T-cell (primary cell): ENCODE results near the gene XCL2. TPM values are rescaled to one million over a fixed set of nuclear protein-coding genes. Genes with fewer than 3 reads are reported as not detected.
"Not testable (repeated sequence)": the region's sequence is repeated elsewhere in the genome, so short reads cannot be mapped to it uniquely, and the experiment has no call there.

Experiments
- ATAC-seq, 4 experiments: fragments of 200-7000 bp in 3 of 4; fragments of 150-1000 bp in 1 of 4; cut with Tn5 transposase; replicated peaks in 1 of 4; 1 replicate in 3 of 4; 2 replicates in 1 of 4; pipeline ENCODE4 v1.10.0; 2021; ENCODE audit warnings: moderate library complexity in 3 of 4, mild to moderate bottlenecking in 2 of 4, moderate number of reproducible peaks in 1 of 4
- CTCF ChIA-PET, 2 donors: fragments of 300-600 bp; sonication (Branson Sonifier 250); formaldehyde crosslinking; loops; one replicate each; lab custom pipeline; 2022; ENCODE audit warnings: antibody characterized with exemption in 2 of 2; lab: Charles Lee
- POLR2A ChIA-PET, 2 donors: fragments of 300-600 bp; sonication (Branson Sonifier 250); formaldehyde crosslinking; loops; one replicate each; lab custom pipeline; 2022; ENCODE audit warnings: antibody characterized with exemption in 2 of 2; lab: Charles Lee
- DNase-seq, 35 experiments: peaks; one replicate each; pipeline versions ENCODE4 v3.0.0 to v3.0.0-alpha.2; 2013 to 2023
- H3K27ac ChIP-seq: one replicate; pipeline ENCODE4 v1.5.1; 2013; ENCODE audit warnings: low read length
- H3K27me3 ChIP-seq, 2 experiments: replicated peaks in 1 of 2; 1 replicate in 1 of 2; 2 replicates in 1 of 2; pipeline versions ENCODE4 v1.6.1 to v1.7.0; 2013; ENCODE audit warnings: low read length in 1 of 2, mixed read lengths in 1 of 2; ENCODE audit not compliant: control insufficient read depth in 2 of 2, insufficient read depth in 2 of 2; ENCODE audit errors: extremely low read depth in 1 of 2
- H3K36me3 ChIP-seq, 2 donors: 1 replicate in 1 of 2; 2 replicates in 1 of 2; pipeline versions ENCODE4 v1.6.1 to v1.7.0; 2013; ENCODE audit warnings: low read length in 1 of 2; ENCODE audit not compliant: control insufficient read depth in 2 of 2, insufficient read depth in 1 of 2; ENCODE audit errors: extremely low read depth in 1 of 2
- H3K4me1 ChIP-seq, 2 experiments: 1 replicate in 1 of 2; 2 replicates in 1 of 2; pipeline versions ENCODE4 v1.6.1 to v1.7.0; 2013; ENCODE audit warnings: low read length in 2 of 2, mixed read lengths in 1 of 2; ENCODE audit not compliant: insufficient read depth in 2 of 2, control insufficient read depth in 1 of 2; ENCODE audit errors: extremely low read depth in 1 of 2
- H3K4me3 ChIP-seq, 2 donors: 1 replicate in 1 of 2; 2 replicates in 1 of 2; pipeline versions ENCODE4 v1.5.1 to v1.7.0; 2013; ENCODE audit warnings: mild to moderate bottlenecking in 2 of 2, low read length in 1 of 2, moderate library complexity in 1 of 2; ENCODE audit not compliant: control insufficient read depth in 1 of 2; ENCODE audit errors: extremely low read depth in 1 of 2
- H3K9me3 ChIP-seq: 2 replicates; pipeline ENCODE4 v1.7.0; 2013
- H3K27ac Mint-ChIP-seq, 2 donors: one replicate each; pipeline ENCODE4 v1.8.0; 2020 to 2021; ENCODE audit warnings: mild to moderate bottlenecking in 2 of 2, mixed read lengths in 2 of 2
- H3K27me3 Mint-ChIP-seq, 2 donors: one replicate each; pipeline ENCODE4 v1.8.0; 2021 to 2022; ENCODE audit warnings: mixed read lengths in 2 of 2
- H3K36me3 Mint-ChIP-seq: one replicate; pipeline ENCODE4 v1.8.0; 2021; ENCODE audit warnings: mixed read lengths
- H3K4me1 Mint-ChIP-seq, 3 donors: one replicate each; pipeline ENCODE4 v1.8.0; 2020 to 2022; ENCODE audit warnings: mixed read lengths in 3 of 3, mild to moderate bottlenecking in 1 of 3
- H3K4me3 Mint-ChIP-seq, 3 donors: one replicate each; pipeline ENCODE4 v1.8.0; 2020 to 2022; ENCODE audit warnings: mild to moderate bottlenecking in 3 of 3, mixed read lengths in 3 of 3, moderate library complexity in 3 of 3
- H3K9me3 Mint-ChIP-seq, 3 donors: one replicate each; pipeline ENCODE4 v1.8.0; 2020 to 2022; ENCODE audit warnings: mixed read lengths in 3 of 3
- WGBS: methylation state at CpG from one replicate; pipeline ENCODE4 v1.1.5; 2013; ENCODE audit warnings: missing lambda C conversion rate; ENCODE audit not compliant: insufficient coverage; 5-methylcytosine and 5-hydroxymethylcytosine counted together
- total RNA-seq, 35 experiments: library from RNA in 6 of 35; stranded (reverse) in 6 of 35; fragments of 120-200 nt in 1 of 35; gene quantifications; one replicate each; pipeline versions ENCODE4 v1.2.1 to v1.2.4 and lab custom pipeline; 2013 to 2026

Gene XCL2
- total RNA-seq, 5 donors from 2014 or later (not counting 1 experiment from before 2014, with no cell fraction given) = 1.7 to 10.8 (median 4.7) TPM

GRCh38 chr1:168554603-168555483 lies 11.0 kb upstream of the XCL2 start:
- H3K27ac ChIP-seq = no peak overlapping the region
- H3K27me3 ChIP-seq = no peaks in the 10 kb centered on the region
- no peak overlapping the region for H3K4me3 ChIP-seq
- no peaks in the 10 kb centered on the region for H3K36me3 ChIP-seq
- H3K4me3 Mint-ChIP-seq = no peak overlapping the region
- ChIA-PET POLR2A (no interaction called here), CTCF (no interaction called here)
- DNase-seq (no peak), ATAC-seq (no peak)
- peaks cover 2 to 20% of the 10 kb centered on the region in 2 experiments for H3K4me1 ChIP-seq
- WGBS = 74% methylated on average over 3 of the region's 5 CpGs
- peak overlapping the region; percentile 23 to 47 for H3K27ac Mint-ChIP-seq
- H3K9me3 Mint-ChIP-seq = peaks cover 0 to 5% (median 0%) of the 10 kb centered on the region in 3 donors
- H3K27me3 Mint-ChIP-seq = no peaks in the 10 kb centered on the region
- H3K4me1 Mint-ChIP-seq = peaks cover 39 to 43% (median 40%) of the 10 kb centered on the region in 3 donors
- H3K9me3 ChIP-seq = no peaks in the 10 kb centered on the region
- H3K36me3 Mint-ChIP-seq = no peaks in the 10 kb centered on the region

- Histone ChIP-seq H3K27ac (peak overlapping the region; percentile 10), H3K36me3 (no peaks in the 10 kb centered on the region), H3K4me1 (peaks cover 2 to 20% of the 10 kb centered on the region in 2 experiments), H3K9me3 (no peaks in the 10 kb centered on the region), H3K4me3 (no peak overlapping the region), H3K27me3 (no peaks in the 10 kb centered on the region)
- DNase-seq (no peak), ATAC-seq (no peak)
- POLR2A ChIA-PET = interaction anchor here in 1 of 2 donors (0.6 kb wide), 1 partner anchor 839 kb away, joined by 3 read pairs; no protein-coding TSS in a partner anchor
- Mint-ChIP-seq H3K27me3 (no peaks in the 10 kb centered on the region), H3K4me1 (peaks cover 39 to 43% (median 40%) of the 10 kb centered on the region in 3 donors), H3K9me3 (peaks cover 0 to 5% (median 0%) of the 10 kb centered on the region in 3 donors), H3K27ac (peak overlapping the region; percentile 23 to 47), H3K36me3 (peaks cover 2% of the 10 kb centered on the region), H3K4me3 (no peak overlapping the region)
- WGBS = 50% methylated on average over 1 of the region's 5 CpGs
- CTCF ChIA-PET = no interaction called here
These were observed 10.1 kb upstream of the XCL2 start for GRCh38 chr1:168553680-168554553.

- Histone ChIP-seq H3K36me3 (no peaks in the 10 kb centered on the region), H3K9me3 (no peaks in the 10 kb centered on the region), H3K4me1 (peaks cover 2 to 20% of the 10 kb centered on the region in 2 experiments), H3K27me3 (no peaks in the 10 kb centered on the region), H3K27ac (no peak overlapping the region), H3K4me3 (no peak overlapping the region)
- H3K9me3 Mint-ChIP-seq = peaks cover 0 to 5% (median 0%) of the 10 kb centered on the region in 3 donors
- DNase-seq = no peak
- CTCF ChIA-PET = no interaction called here
- H3K36me3 Mint-ChIP-seq = peaks cover 6% of the 10 kb centered on the region
- H3K4me3 Mint-ChIP-seq = no peak overlapping the region
- POLR2A ChIA-PET = no interaction called here
- peaks cover 36 to 43% (median 39%) of the 10 kb centered on the region in 3 donors for H3K4me1 Mint-ChIP-seq
- 100% methylated on average over 4 of the region's 6 CpGs for WGBS
- no peak overlapping the region for H3K27ac Mint-ChIP-seq
- no peak for ATAC-seq
- no peaks in the 10 kb centered on the region for H3K27me3 Mint-ChIP-seq
These were observed 9.2 kb upstream of the XCL2 start for GRCh38 chr1:168552961-168553360.

DNA sequence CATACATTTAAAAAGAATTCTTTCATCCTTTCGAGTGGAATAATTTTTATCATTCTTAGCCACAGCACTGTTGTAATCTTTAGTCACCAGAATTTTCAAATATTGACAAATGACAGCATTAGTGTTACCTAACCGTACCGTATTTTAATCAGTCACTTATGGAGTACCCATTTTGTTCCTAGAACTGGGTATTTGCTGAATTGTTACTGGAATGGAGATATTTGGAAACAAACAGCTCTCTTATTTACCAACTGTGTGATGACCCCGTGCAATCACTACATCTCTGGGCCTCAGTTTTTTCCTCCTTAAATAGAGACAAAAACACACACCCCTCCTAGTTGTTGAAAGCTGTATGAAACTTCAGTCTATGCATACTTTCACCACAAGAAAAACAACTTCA lies 7.9 kb upstream of the XCL2 start:
- no peak for DNase-seq
- ChIA-PET CTCF (interaction anchor here in 1 of 2 donors (1.2 kb wide), 1 partner anchor 209 kb away, joined by 3 read pairs; no protein-coding TSS in a partner anchor), POLR2A (no interaction called here)
- H3K36me3 Mint-ChIP-seq = peaks cover 6% of the 10 kb centered on the region
- H3K27me3 Mint-ChIP-seq = no peaks in the 10 kb centered on the region
- H3K4me3 Mint-ChIP-seq = no peak overlapping the region
- Histone ChIP-seq H3K4me1 (peaks cover 0 to 20% of the 10 kb centered on the region in 2 experiments), H3K4me3 (no peak overlapping the region), H3K36me3 (no peaks in the 10 kb centered on the region), H3K27me3 (no peaks in the 10 kb centered on the region), H3K27ac (no peak overlapping the region), H3K9me3 (no peaks in the 10 kb centered on the region)
- peaks cover 27 to 32% (median 29%) of the 10 kb centered on the region in 3 donors for H3K4me1 Mint-ChIP-seq
- ATAC-seq = no peak
- H3K9me3 Mint-ChIP-seq = peaks cover 0 to 5% (median 0%) of the 10 kb centered on the region in 3 donors
- no peak overlapping the region for H3K27ac Mint-ChIP-seq
- WGBS = no CpG with 5 or more reads among the region's 4 CpGs

DNA sequence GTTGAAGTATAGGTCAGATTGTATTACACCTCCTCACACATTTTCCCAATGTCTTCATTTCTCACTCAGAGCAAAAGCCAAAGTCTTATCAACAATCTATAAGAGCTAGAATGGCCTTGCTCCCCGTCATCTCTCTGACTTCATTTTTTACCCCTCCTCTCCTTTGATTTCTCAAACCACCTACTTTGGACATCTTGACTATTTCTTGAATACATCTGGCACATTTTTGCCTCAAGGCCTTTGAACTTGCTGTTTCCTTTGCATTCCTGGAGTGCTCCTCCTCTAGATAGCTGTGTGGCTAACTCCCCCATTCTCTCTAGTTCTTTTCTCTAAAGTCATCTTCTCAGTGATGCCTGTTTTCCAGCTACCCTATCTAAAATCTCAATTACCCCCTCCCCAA lies 7.2 kb upstream of the XCL2 start:
- ChIA-PET POLR2A (no interaction called here), CTCF (no interaction called here)
- H3K9me3 Mint-ChIP-seq = peaks cover 0 to 5% (median 0%) of the 10 kb centered on the region in 3 donors
- H3K9me3 ChIP-seq = no peaks in the 10 kb centered on the region
- H3K27ac Mint-ChIP-seq = no peak overlapping the region
- H3K27me3 Mint-ChIP-seq = no peaks in the 10 kb centered on the region
- peaks cover 23 to 26% (median 24%) of the 10 kb centered on the region in 3 donors for H3K4me1 Mint-ChIP-seq
- H3K4me1 ChIP-seq = peaks cover 0 to 20% of the 10 kb centered on the region in 2 experiments
- no peak for ATAC-seq
- H3K27me3 ChIP-seq = no peaks in the 10 kb centered on the region
- H3K36me3 Mint-ChIP-seq = peaks cover 6% of the 10 kb centered on the region
- no peak overlapping the region for H3K4me3 Mint-ChIP-seq
- H3K4me3 ChIP-seq = no peak overlapping the region
- no peak overlapping the region for H3K27ac ChIP-seq
- whole genome bisulfite sequencing = 93% methylated on average over 1 of the region's 1 CpG
- DNase-seq = no peak
- H3K36me3 ChIP-seq = no peaks in the 10 kb centered on the region

DNA sequence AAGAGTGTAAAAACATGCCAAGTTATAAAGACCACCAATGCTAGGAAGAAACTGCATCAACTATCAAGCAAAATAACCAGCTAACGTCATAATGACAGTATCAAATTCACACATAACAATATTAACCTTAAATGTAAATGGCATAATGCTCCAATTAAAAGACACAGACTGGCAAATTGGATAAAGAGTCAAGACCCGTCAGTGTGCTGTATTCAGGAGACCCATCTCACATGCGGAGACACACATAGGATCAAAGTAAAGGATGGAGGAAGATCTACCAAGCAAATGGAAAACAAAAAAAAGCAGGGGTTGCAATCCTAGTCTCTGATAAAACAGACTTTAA lies 2.7 kb upstream of the XCL2 start:
- H3K27ac ChIP-seq, H3K9me3 ChIP-seq, H3K27ac Mint-ChIP-seq, H3K27me3 ChIP-seq, H3K36me3 ChIP-seq, POLR2A ChIA-PET, H3K36me3 Mint-ChIP-seq, ATAC-seq, H3K27me3 Mint-ChIP-seq, H3K4me3 Mint-ChIP-seq, H3K9me3 Mint-ChIP-seq, H3K4me3 ChIP-seq, H3K4me1 ChIP-seq, CTCF ChIA-PET, DNase-seq: not testable (repeated sequence)
- peaks cover 9 to 16% (median 9%) of the 10 kb centered on the region in 3 donors for H3K4me1 Mint-ChIP-seq
- WGBS = 100% methylated on average over 1 of the region's 3 CpGs
